Endothelial cell of umbilical vein (primary cell): ENCODE measurements around the gene EVA1A. TPM values are rescaled to one million over a fixed set of nuclear protein-coding genes. Genes with fewer than 3 reads are reported as not detected.
A peak's percentile ranks its signal among the peaks of the same experiment; 100 is the strongest.

ENCODE experiments used
- BruUV-seq: library from RNA; stranded (reverse); fragments of 400-500 nt; replicated peaks from 2 replicates; lab custom pipeline; 2021; lab: Mats Ljungman, UMichigan
- CTCF ChIA-PET: fragments of 300-600, 350-600 bp; sonication (Branson Sonifier 250); formaldehyde crosslinking; loops from one replicate; lab custom pipeline; 2021; ENCODE audit warnings: antibody characterized with exemption, inconsistent platforms; lab: Charles Lee
- POLR2A ChIA-PET: fragments of 300-600, 350-600 bp; sonication (Branson Sonifier 250); formaldehyde crosslinking; loops from one replicate; lab custom pipeline; 2021; ENCODE audit warnings: antibody characterized with exemption, inconsistent platforms; lab: Charles Lee
- DNase-seq: peaks from one replicate; pipeline ENCODE4 v3.0.0-alpha.2; 2011; ENCODE audit warnings: low read depth, low spot score
- FAIRE-seq: peaks from 2 replicates; lab custom pipeline; 2011; peaks lifted over from hg19 to GRCh38; lab: Jason Lieb, UNC
- H2AFZ ChIP-seq: 2 replicates; pipeline ENCODE4 v1.6.0; 2012; ENCODE audit warnings: low read depth, low read length, control low read depth, inconsistent platforms
- H3K27ac ChIP-seq: 2 replicates; pipeline ENCODE4 v1.5.1; 2011; ENCODE audit warnings: low read depth, mild to moderate bottlenecking, control low read depth, low read length, moderate library complexity; ENCODE audit not compliant: insufficient read depth
- H3K27me3 ChIP-seq, 2 experiments: 2 replicates each; pipeline versions ENCODE4 v1.6.0 to v1.6.1; 2011; ENCODE audit warnings: low read length in 2 of 2, mixed read lengths in 1 of 2; ENCODE audit not compliant: control insufficient read depth in 2 of 2, insufficient read depth in 2 of 2
- H3K36me3 ChIP-seq, 2 experiments: 2 replicates in 1 of 2; 3 replicates in 1 of 2; pipeline ENCODE4 v1.5.1; 2011; ENCODE audit warnings: low read length in 2 of 2, mild to moderate bottlenecking in 1 of 2, moderate library complexity in 1 of 2; ENCODE audit not compliant: control insufficient read depth in 2 of 2, insufficient read depth in 2 of 2; ENCODE audit errors: extremely low read depth in 1 of 2
- H3K4me1 ChIP-seq: 3 replicates; pipeline ENCODE4 v1.5.1; 2011; ENCODE audit warnings: mild to moderate bottlenecking, low read length; ENCODE audit not compliant: control insufficient read depth, insufficient read depth; ENCODE audit errors: extremely low read depth
- H3K4me2 ChIP-seq: 2 replicates; pipeline ENCODE4 v1.6.1; 2011; ENCODE audit warnings: low read length, control low read depth, mixed read lengths; ENCODE audit not compliant: insufficient read depth
- H3K4me3 ChIP-seq, 3 experiments: fragments of 200-600 bp in 1 of 3; sonication (generic), shearing (Covaris generic) in 1 of 3; replicated peaks in 1 of 3; 2 replicates each; pipeline ENCODE4 v1.5.1; 2011 to 2016; ENCODE audit warnings: control low read depth in 3 of 3, low read length in 3 of 3, mild to moderate bottlenecking in 2 of 3, inconsistent platforms in 1 of 3, low read depth in 1 of 3, moderate library complexity in 1 of 3; ENCODE audit not compliant: insufficient read depth in 1 of 3
- H3K79me2 ChIP-seq: 2 replicates; pipeline ENCODE4 v1.6.0; 2012; ENCODE audit warnings: low read length, inconsistent platforms; ENCODE audit not compliant: control insufficient read depth, insufficient read depth
- H3K9ac ChIP-seq: replicated peaks from 2 replicates; pipeline ENCODE3; 2011; ENCODE audit warnings: low read length, control low read depth; ENCODE audit not compliant: insufficient read depth; ENCODE audit errors: extremely low read depth
- H3K9me1 ChIP-seq: replicated peaks from 3 replicates; pipeline ENCODE4 v1.6.0; 2011; ENCODE audit warnings: mild to moderate bottlenecking, low read length; ENCODE audit not compliant: control insufficient read depth, insufficient read depth; ENCODE audit errors: extremely low read depth
- H3K9me3 ChIP-seq: replicated peaks from 2 replicates; pipeline ENCODE4 v1.5.1; 2012; ENCODE audit warnings: low read length, inconsistent platforms; ENCODE audit not compliant: control insufficient read depth, insufficient read depth
- H4K20me1 ChIP-seq: replicated peaks from 2 replicates; pipeline ENCODE3; 2011; ENCODE audit warnings: mild to moderate bottlenecking, low read length; ENCODE audit not compliant: control insufficient read depth, insufficient read depth; ENCODE audit errors: extremely low read depth
- CTCF ChIP-seq, 2 donors: IDR thresholded peaks; 1 replicate in 1 of 2; 2 replicates in 1 of 2; pipeline ENCODE4 v1.5.1; 2011; ENCODE audit warnings: low read length in 2 of 2, mild to moderate bottlenecking in 2 of 2, moderate library complexity in 2 of 2, control low read depth in 1 of 2, inconsistent platforms in 1 of 2, low read depth in 1 of 2; ENCODE audit not compliant: insufficient read depth in 1 of 2; ENCODE audit errors: extremely low read depth in 1 of 2
- FOS ChIP-seq: IDR thresholded peaks from 2 replicates; pipeline ENCODE4 v1.6.1; 2011; ENCODE audit warnings: mild to moderate bottlenecking, low read length, moderate library complexity, borderline replicate concordance; ENCODE audit not compliant: insufficient read depth
- GATA2 ChIP-seq: IDR thresholded peaks from 2 replicates; pipeline ENCODE4 v1.7.0; 2011; ENCODE audit warnings: low read depth, mild to moderate bottlenecking, moderate library complexity, mixed read lengths, low read length; ENCODE audit not compliant: insufficient read length, insufficient read depth
- JUN ChIP-seq: IDR thresholded peaks from 2 replicates; pipeline ENCODE4 v1.6.1; 2011; ENCODE audit warnings: borderline replicate concordance, low read depth; ENCODE audit not compliant: insufficient read length, insufficient read depth
- MYC ChIP-seq: IDR thresholded peaks from one replicate; pipeline ENCODE4 v1.6.1; 2011; ENCODE audit warnings: mild to moderate bottlenecking, low read depth, low read length
- POLR2A ChIP-seq: IDR thresholded peaks from 2 replicates; pipeline ENCODE4 v1.6.1; 2012; ENCODE audit warnings: low read depth, mild to moderate bottlenecking, control low read depth, low read length
- dilution Hi-C: fragments of 300-500 bp; cut with MboI; formaldehyde crosslinking; loops from one replicate; pipeline ENCODE4 v1.15.0; 2019; ENCODE audit warnings: low sequenced_read_pairs; ENCODE audit not compliant: extremely low pct_ligation_motif_present
- intact Hi-C: fragments of 100-400 bp; cut with micrococcal nuclease; formaldehyde crosslinking; loops from one replicate; pipeline ENCODE4 v1.10.0; 2022
- polyA plus RNA-seq, 4 experiments: library from polyadenylated mRNA; depleted of rRNA in 3 of 4; stranded (reverse) in 3 of 4; unstranded in 1 of 4; fragments of >200 nt; gene quantifications; 2 replicates each; pipeline versions ENCODE4 v1.2.1 to v1.2.3, GENCODE V29; 2011 to 2012; ENCODE audit warnings: missing spikeins in 1 of 4
- total RNA-seq: library from RNA; stranded (reverse); gene quantifications from 2 replicates; pipeline ENCODE4 v1.2.3, GENCODE V29; 2021

The EVA1A gene
- total and polyA plus RNA-seq, 2 donors (not counting 3 experiments of a cell fraction or from before 2014, with no cell fraction given): 52.6 to 66.5 TPM

- H3K4me2 ChIP-seq: no peak overlapping the region
- H3K9ac ChIP-seq: no peak overlapping the region
- no peaks in the 10 kb centered on the region for H3K36me3 ChIP-seq
- no peaks in the 10 kb centered on the region for H3K9me1 ChIP-seq
- no peaks in the 10 kb centered on the region for H3K79me2 ChIP-seq
- POLR2A ChIA-PET: no interaction called here
- H2AFZ ChIP-seq: no peak overlapping the region
- intact Hi-C loops: no loop called here
- DNase-seq (no peak), FAIRE-seq (peak; percentile 57)
- H3K27me3 ChIP-seq: peaks cover 0 to 5% of the 10 kb centered on the region in 2 experiments
- no TSS peak for BruUV-seq
- TF ChIP-seq CTCF (IDR thresholded peaks at IDR 0.05; ENCODE audit: extremely low read depth in 1 of 2, insufficient read depth in 1 of 2, low read depth in 1 of 2, low read length in 2 of 2) (no peak), FOS (no peak), JUN (no peak), MYC (no peak), GATA2 (no peak), POLR2A (no peak)
- H3K9me3 ChIP-seq: no peaks in the 10 kb centered on the region
- no peak overlapping the region for H3K4me3 ChIP-seq
- dilution Hi-C loops: no loop called here
- CTCF ChIA-PET: interaction anchor here (0.7 to 2.5 kb wide), 4 partner anchors 9 to 100 kb away, joined by 3 to 11 read pairs (median 4); no protein-coding TSS in a partner anchor
- peaks cover 16% of the 10 kb centered on the region for H3K4me1 ChIP-seq
- no peak overlapping the region for H3K27ac ChIP-seq
- H4K20me1 ChIP-seq: no peaks in the 10 kb centered on the region
Observed at GRCh38 chr2:75565472-75566462, 5.0 kb upstream of the EVA1A start.
